GM21576 (cell line): ENCODE results near the gene TSPAN18.
A peak's percentile ranks its signal among the peaks of the same experiment; 100 is the strongest.

Experiments
- ATAC-seq: cut with Tn5 transposase; IDR thresholded peaks from one replicate; pipeline ENCODE4 v1.9.1; 2021; ENCODE audit warnings: mild to moderate bottlenecking, moderate library complexity; ENCODE audit not compliant: unreplicated experiment

The TSPAN18 gene

DNA sequence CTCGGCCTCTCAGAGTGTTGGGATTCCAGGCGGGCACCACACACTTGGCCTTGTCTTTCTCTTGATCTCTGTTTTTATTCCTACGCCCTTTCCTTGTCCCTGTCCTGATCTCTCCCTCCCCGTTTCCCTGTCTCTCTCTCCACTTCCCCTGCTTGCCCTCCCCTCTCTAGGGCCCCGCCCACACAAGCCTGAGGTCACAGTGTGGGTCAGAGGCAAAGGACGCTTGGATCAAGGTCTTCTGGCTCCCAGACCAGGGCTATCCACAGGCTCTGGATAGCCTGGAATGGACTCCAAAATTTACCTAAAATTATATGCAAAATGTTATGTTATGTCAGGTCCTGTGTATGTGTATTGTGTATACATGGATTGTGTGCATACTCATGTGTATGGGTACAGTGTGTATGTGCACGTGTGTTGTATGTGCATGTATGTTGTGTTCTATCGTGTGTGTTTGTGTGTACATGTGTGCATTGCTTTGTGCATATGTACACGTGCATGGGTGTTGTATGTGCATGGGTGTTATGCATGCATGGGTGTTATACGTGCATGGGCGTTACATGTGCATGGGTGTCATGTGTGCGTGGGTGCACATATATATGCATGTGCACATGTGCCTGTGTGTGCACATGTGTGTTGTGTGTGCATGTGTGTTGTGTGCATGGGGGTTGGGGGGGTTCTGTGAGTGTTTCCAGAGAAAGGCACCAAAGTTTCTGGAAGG lies 185.7 kb downstream of the TSPAN18 start:
- no peak for ATAC-seq

GRCh38 chr11:44913502-44913901 lies 186.7 kb downstream of the TSPAN18 start:
- no peak for ATAC-seq

DNA sequence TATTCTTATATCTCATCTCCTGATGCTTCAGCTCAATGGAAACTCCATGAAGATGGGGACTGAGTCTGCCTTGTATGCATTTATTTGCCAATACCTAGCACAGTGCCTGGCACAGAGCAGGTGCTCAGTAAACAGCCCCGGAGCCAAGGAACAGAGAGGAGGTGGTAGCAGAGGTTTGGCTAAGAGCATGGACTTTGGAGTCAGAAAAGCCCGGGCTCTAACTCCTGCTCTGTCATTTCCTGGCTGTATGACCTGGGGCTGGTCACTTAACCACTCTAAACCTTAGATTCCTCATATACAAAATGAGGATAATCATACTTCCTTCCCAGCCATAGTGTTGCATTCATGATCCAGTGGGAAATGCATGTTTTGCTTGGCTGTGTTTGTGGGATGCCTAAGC lies 187.3 kb downstream of the TSPAN18 start:
- ATAC-seq = no peak

- ATAC-seq = no peak
These were observed 188.2 kb downstream of the TSPAN18 start for GRCh38 chr11:44915004-44915403.

DNA sequence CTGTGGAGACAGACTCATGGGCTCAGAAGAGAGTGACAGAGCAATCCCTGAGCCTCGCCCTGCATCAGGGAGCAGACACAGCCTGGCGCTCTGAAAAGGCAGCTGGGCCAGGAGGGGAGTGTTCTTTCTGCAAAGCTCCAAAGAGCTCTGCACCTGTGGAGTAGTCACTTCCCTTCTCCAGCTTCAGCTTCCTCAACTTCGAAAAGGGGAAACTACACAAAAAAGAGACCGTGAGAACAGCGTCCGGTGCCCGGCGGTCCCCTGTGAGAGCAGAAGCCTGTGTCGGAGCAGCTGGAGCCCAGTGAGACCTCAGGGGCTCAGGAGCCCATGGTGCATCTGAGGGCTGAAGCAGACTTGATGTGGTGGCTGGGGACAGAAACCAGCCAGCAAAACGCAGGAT lies 188.9 kb downstream of the TSPAN18 start:
- no peak for ATAC-seq

DNA sequence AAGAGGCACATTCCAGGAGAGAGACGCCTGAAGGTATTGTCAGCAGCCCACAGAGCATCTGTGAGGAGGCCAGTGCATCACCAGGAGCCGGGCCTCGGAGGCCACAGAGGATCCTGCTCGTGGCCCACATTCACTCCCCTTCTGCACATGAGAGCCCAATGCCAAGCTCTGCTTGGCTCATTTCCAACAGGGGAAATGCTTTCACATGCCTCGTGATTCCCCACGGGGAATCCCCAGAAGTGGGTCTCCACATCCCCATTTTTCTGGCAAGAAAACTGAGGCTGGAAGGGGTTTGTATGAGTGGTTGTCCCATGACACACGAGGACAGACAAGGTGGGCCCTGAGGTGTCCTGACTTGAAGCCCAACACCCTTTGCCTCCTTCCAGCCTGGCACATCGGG lies 189.6 kb downstream of the TSPAN18 start:
- ATAC-seq = no peak

GRCh38 chr11:44916801-44917385 lies 190.1 kb downstream of the TSPAN18 start:
- no peak for ATAC-seq

- no peak for ATAC-seq
These were observed 191.0 kb downstream of the TSPAN18 start for GRCh38 chr11:44917741-44918140.

DNA sequence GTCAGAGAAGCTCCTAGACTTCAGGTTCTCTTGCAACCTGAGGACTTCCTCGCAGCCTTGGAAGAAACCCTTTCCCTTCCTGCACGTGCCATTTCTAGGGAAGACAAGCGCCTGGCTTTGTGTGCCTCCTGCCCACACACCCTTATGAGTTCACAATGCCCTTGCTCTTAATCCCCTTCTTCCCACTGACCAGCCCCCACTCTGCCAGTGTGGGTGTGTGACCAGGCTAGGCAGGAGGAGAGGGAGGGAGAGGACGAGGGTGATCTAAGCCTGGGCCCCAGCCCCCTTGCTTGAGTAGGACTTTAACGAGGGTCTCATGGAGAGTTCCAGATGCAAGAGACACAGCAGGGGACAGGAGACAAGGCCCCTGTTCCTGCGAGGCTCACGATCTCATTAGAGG lies 193.7 kb downstream of the TSPAN18 start:
- no peak for ATAC-seq

- no peak for ATAC-seq
These were observed 196.4 kb downstream of the TSPAN18 start for GRCh38 chr11:44923115-44923514.

GRCh38 chr11:44923806-44924205 lies 197.0 kb downstream of the TSPAN18 start:
- ATAC-seq = no peak

GRCh38 chr11:44926036-44926435 lies 199.3 kb downstream of the TSPAN18 start:
- ATAC-seq = no peak

- no peak for ATAC-seq
These were observed 200.5 kb downstream of the TSPAN18 start for GRCh38 chr11:44927174-44927661.

- no peak for ATAC-seq
These were observed 201.4 kb downstream of the TSPAN18 start for GRCh38 chr11:44928144-44928543.

DNA sequence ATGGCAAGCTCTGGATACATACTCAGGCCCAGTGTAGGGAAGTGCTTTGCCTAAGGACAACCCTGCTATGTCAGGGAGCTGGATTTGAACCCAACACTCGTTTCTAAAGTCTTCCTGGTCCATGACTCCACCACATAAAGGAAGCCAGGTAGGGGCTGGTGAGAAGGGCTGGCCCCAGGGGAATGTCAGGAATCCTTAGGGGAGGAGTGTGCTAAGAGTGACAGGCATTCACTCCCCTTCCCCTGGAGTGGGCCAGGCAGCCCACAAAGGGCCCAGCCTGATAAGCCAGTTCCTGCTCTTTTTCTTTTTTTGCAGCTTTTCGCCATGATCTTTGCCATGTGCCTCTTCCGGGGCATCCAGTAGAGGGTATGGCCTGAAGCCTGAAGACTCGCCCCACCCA lies 202.1 kb downstream of the TSPAN18 start:
- no peak for ATAC-seq

- ATAC-seq = no peak
These were observed 204.0 kb downstream of the TSPAN18 start for GRCh38 chr11:44930588-44931302.

DNA sequence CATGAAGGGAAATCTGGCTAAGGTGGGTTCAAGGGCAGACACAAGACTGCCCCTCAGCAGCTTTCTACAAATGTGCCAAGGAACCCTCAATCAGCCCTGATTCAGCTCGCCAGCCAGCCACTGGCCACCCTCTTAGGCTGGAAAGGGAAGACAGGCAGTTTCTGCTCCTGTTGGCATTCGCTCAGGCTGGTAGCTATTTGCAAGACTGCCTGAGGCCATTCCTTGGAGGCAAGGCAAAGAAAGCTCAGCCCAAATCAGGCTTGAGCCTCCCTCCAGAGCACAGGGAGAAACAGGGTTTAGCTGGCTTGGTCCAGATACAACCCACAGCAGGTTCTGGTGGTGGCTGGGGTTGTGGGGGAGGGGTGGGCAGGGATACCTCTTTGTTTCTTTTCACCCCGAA lies 204.7 kb downstream of the TSPAN18 start:
- ATAC-seq = no peak

- ATAC-seq = no peak
These were observed 207.3 kb downstream of the TSPAN18 start for GRCh38 chr11:44934110-44934509.

- no peak for ATAC-seq
These were observed 208.0 kb downstream of the TSPAN18 start for GRCh38 chr11:44934735-44935250.

DNA sequence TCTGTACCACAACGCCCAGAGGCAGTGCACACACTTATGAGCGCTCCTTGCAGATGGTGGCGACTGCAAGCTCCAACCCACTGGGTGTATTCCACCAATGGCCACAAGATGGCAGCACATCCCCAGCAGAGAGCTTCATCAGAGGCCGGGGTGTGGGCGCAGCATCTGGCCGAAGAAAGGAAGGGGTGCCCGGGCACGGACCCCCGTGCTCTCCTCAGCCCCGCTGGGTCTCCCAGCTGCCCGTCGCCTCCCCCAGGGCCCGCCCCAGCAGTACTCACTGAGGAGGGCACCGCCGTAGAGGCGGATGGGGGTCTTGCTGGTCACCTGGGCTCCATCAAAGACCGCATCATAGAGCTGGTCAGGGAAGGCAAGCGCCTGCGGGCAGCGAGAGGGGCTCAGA lies 209.8 kb downstream of the TSPAN18 start:
- peak; percentile 70 for ATAC-seq

DNA sequence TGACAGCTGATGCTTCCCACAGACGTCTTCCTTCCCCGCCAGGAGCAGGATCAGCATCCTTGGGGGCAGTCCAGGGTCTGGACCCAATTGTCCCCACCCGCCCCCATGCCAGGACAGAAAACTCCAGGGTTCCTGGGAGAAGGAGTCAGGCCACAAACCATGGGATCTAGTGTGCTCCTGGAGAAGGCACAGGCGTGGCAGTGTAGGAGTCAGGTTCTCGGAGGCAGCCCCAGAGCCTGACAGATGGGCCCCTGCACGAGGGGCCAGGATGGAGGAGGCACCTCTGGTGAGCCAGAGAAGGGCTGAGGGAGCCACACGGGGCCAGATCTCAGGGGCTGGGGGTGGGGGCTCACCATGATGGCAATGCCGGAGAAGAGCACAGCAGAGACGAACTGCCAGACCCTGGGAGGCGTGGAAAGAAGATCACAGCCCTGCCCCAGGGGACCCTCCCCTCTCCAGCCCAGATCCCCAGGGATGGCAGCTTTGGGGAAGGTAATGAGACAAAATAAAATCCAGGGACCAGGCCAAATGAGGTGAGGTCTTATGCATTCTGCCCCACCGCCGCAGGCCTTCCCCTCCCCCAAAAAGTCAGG lies 210.3 kb downstream of the TSPAN18 start:
- ATAC-seq = no peak
